Neuron (in vitro differentiated cells): ENCODE measurements around the gene NEDD4L.

Experiments used
- H2AFZ ChIP-seq: one replicate; pipeline ENCODE4 v1.6.1; 2013; ENCODE audit warnings: low read depth, mild to moderate bottlenecking, inconsistent platforms, low read length, moderate library complexity
- H3K27me3 ChIP-seq: one replicate; pipeline ENCODE4 v1.6.1; 2013; ENCODE audit warnings: low read length; ENCODE audit not compliant: insufficient read depth
- H3K36me3 ChIP-seq: one replicate; pipeline ENCODE4 v1.6.1; 2013; ENCODE audit warnings: low read length; ENCODE audit not compliant: insufficient read depth
- H3K4me1 ChIP-seq: one replicate; pipeline ENCODE4 v1.6.1; 2013; ENCODE audit warnings: low read length; ENCODE audit not compliant: insufficient read depth
- H3K4me3 ChIP-seq: 2 replicates; pipeline ENCODE4 v1.5.1; 2013; ENCODE audit warnings: mild to moderate bottlenecking, low read length, moderate library complexity
- H3K9me3 ChIP-seq: one replicate; pipeline ENCODE4 v1.6.1; 2013; ENCODE audit warnings: low read length

Gene NEDD4L

GRCh38 chr18:58148954-58149471 lies 105.0 kb downstream of the NEDD4L start:
- H3K4me3 ChIP-seq, result no peak overlapping the region
- no peak overlapping the region for H2AFZ ChIP-seq

GRCh38 chr18:58150772-58151171 lies 106.7 kb downstream of the NEDD4L start:
- Histone ChIP-seq H3K27me3 (no peaks in the 10 kb centered on the region), H3K9me3 (no peaks in the 10 kb centered on the region), H3K4me1 (peaks cover 10% of the 10 kb centered on the region), H3K4me3 (no peak overlapping the region), H3K36me3 (no peaks in the 10 kb centered on the region), H2AFZ (no peak overlapping the region)

More at GRCh38 chr18:58148954-58149471, 105.0 kb downstream of the NEDD4L start:
- H3K27me3 ChIP-seq, result no peaks in the 10 kb centered on the region
- H3K9me3 ChIP-seq, result no peaks in the 10 kb centered on the region
- peaks cover 10% of the 10 kb centered on the region for H3K4me1 ChIP-seq
- no peaks in the 10 kb centered on the region for H3K36me3 ChIP-seq

GRCh38 chr18:58152216-58152615 lies 108.2 kb downstream of the NEDD4L start:
- H3K9me3 ChIP-seq, result no peaks in the 10 kb centered on the region
- H3K27me3 ChIP-seq, result no peaks in the 10 kb centered on the region
- H3K4me1 ChIP-seq, result peaks cover 7% of the 10 kb centered on the region
- no peaks in the 10 kb centered on the region for H3K36me3 ChIP-seq
- H2AFZ ChIP-seq, result no peak overlapping the region
- no peak overlapping the region for H3K4me3 ChIP-seq

GRCh38 chr18:58152891-58153290 lies 108.9 kb downstream of the NEDD4L start:
- Histone ChIP-seq H3K9me3 (no peaks in the 10 kb centered on the region), H3K27me3 (no peaks in the 10 kb centered on the region), H2AFZ (no peak overlapping the region), H3K4me1 (peaks cover under 1% of the 10 kb centered on the region), H3K4me3 (no peak overlapping the region), H3K36me3 (no peaks in the 10 kb centered on the region)

- no peaks in the 10 kb centered on the region for H3K36me3 ChIP-seq
- no peak overlapping the region for H3K4me3 ChIP-seq
- H3K27me3 ChIP-seq, result no peaks in the 10 kb centered on the region
- H3K9me3 ChIP-seq, result no peaks in the 10 kb centered on the region
- no peak overlapping the region for H2AFZ ChIP-seq
- no peaks in the 10 kb centered on the region for H3K4me1 ChIP-seq
These were observed 112.5 kb downstream of the NEDD4L start for GRCh38 chr18:58156516-58156915.

GRCh38 chr18:58157237-58157636 lies 113.2 kb downstream of the NEDD4L start:
- H3K9me3 ChIP-seq, result no peaks in the 10 kb centered on the region
- H3K4me3 ChIP-seq, result no peak overlapping the region
- H3K4me1 ChIP-seq, result no peaks in the 10 kb centered on the region
- H3K27me3 ChIP-seq, result no peaks in the 10 kb centered on the region
- H3K36me3 ChIP-seq, result no peaks in the 10 kb centered on the region
- no peak overlapping the region for H2AFZ ChIP-seq

- no peaks in the 10 kb centered on the region for H3K9me3 ChIP-seq
- H3K4me1 ChIP-seq, result no peaks in the 10 kb centered on the region
- no peak overlapping the region for H2AFZ ChIP-seq
- no peaks in the 10 kb centered on the region for H3K36me3 ChIP-seq
- H3K4me3 ChIP-seq, result no peak overlapping the region
- H3K27me3 ChIP-seq, result no peaks in the 10 kb centered on the region
These were observed 114.0 kb downstream of the NEDD4L start for GRCh38 chr18:58158008-58158407.

GRCh38 chr18:58158459-58158858 lies 114.4 kb downstream of the NEDD4L start:
- Histone ChIP-seq H3K4me3 (no peak overlapping the region), H3K4me1 (no peaks in the 10 kb centered on the region), H3K36me3 (no peaks in the 10 kb centered on the region), H3K9me3 (no peaks in the 10 kb centered on the region), H3K27me3 (no peaks in the 10 kb centered on the region), H2AFZ (no peak overlapping the region)

GRCh38 chr18:58161659-58162058 lies 117.6 kb downstream of the NEDD4L start:
- H3K4me1 ChIP-seq, result no peaks in the 10 kb centered on the region
- no peaks in the 10 kb centered on the region for H3K27me3 ChIP-seq
- peaks cover 5% of the 10 kb centered on the region for H3K36me3 ChIP-seq
- no peak overlapping the region for H3K4me3 ChIP-seq
- H2AFZ ChIP-seq, result no peak overlapping the region
- no peaks in the 10 kb centered on the region for H3K9me3 ChIP-seq

GRCh38 chr18:58162127-58162526 lies 118.1 kb downstream of the NEDD4L start:
- Histone ChIP-seq H3K27me3 (no peaks in the 10 kb centered on the region), H3K4me1 (no peaks in the 10 kb centered on the region), H3K36me3 (peaks cover 5% of the 10 kb centered on the region), H3K9me3 (no peaks in the 10 kb centered on the region), H2AFZ (no peak overlapping the region), H3K4me3 (no peak overlapping the region)

GRCh38 chr18:58163004-58163590 lies 119.1 kb downstream of the NEDD4L start:
- no peaks in the 10 kb centered on the region for H3K9me3 ChIP-seq
- no peaks in the 10 kb centered on the region for H3K4me1 ChIP-seq
- no peaks in the 10 kb centered on the region for H3K27me3 ChIP-seq
- peaks cover 5% of the 10 kb centered on the region for H3K36me3 ChIP-seq
- no peak overlapping the region for H3K4me3 ChIP-seq
- H2AFZ ChIP-seq, result no peak overlapping the region

- Histone ChIP-seq H3K36me3 (peaks cover 8% of the 10 kb centered on the region), H2AFZ (no peak overlapping the region), H3K4me3 (no peak overlapping the region), H3K4me1 (no peaks in the 10 kb centered on the region), H3K9me3 (no peaks in the 10 kb centered on the region), H3K27me3 (no peaks in the 10 kb centered on the region)
These were observed 122.3 kb downstream of the NEDD4L start for GRCh38 chr18:58166278-58166844.

- no peaks in the 10 kb centered on the region for H3K9me3 ChIP-seq
- no peak overlapping the region for H2AFZ ChIP-seq
- H3K36me3 ChIP-seq, result peaks cover 11% of the 10 kb centered on the region
- H3K27me3 ChIP-seq, result no peaks in the 10 kb centered on the region
- no peaks in the 10 kb centered on the region for H3K4me1 ChIP-seq
- no peak overlapping the region for H3K4me3 ChIP-seq
These were observed 123.0 kb downstream of the NEDD4L start for GRCh38 chr18:58167073-58167472.

- H3K9me3 ChIP-seq, result no peaks in the 10 kb centered on the region
- no peak overlapping the region for H2AFZ ChIP-seq
- H3K4me1 ChIP-seq, result no peaks in the 10 kb centered on the region
- H3K4me3 ChIP-seq, result no peak overlapping the region
- peaks cover 11% of the 10 kb centered on the region for H3K36me3 ChIP-seq
- H3K27me3 ChIP-seq, result no peaks in the 10 kb centered on the region
These were observed 124.2 kb downstream of the NEDD4L start for GRCh38 chr18:58168221-58168620.
